ENCODE results near the gene TNNC1.

The TNNC1 gene

GRCh38 chr3:52483577-52484381, 29.9 kb upstream of the TNNC1 start:
- DNase-seq (ENCODE audit: low spot score), result no peak

- DNase-seq (ENCODE audit: low spot score), result no peak
These were observed 29.2 kb upstream of the TNNC1 start for GRCh38 chr3:52483081-52483480.

GRCh38 chr3:52481819-52482521, 28.1 kb upstream of the TNNC1 start:
- DNase-seq (ENCODE audit: low spot score), result no peak

GRCh38 chr3:52480768-52481715, 27.2 kb upstream of the TNNC1 start:
- no peak for DNase-seq (ENCODE audit: low spot score)

- DNase-seq (ENCODE audit: low spot score), result no peak
These were observed 26.2 kb upstream of the TNNC1 start for GRCh38 chr3:52479877-52480575.

GRCh38 chr3:52479037-52479876, 25.4 kb upstream of the TNNC1 start:
- DNase-seq (ENCODE audit: low spot score), result no peak

- DNase-seq (ENCODE audit: low spot score), result no peak
These were observed 23.9 kb upstream of the TNNC1 start for GRCh38 chr3:52477796-52478095.

- no peak for DNase-seq (ENCODE audit: low spot score)
These were observed 23.4 kb upstream of the TNNC1 start for GRCh38 chr3:52477076-52477795.

GRCh38 chr3:52473026-52473425, 19.2 kb upstream of the TNNC1 start:
- DNase-seq (ENCODE audit: low spot score), result no peak

GRCh38 chr3:52472239-52473000, 18.6 kb upstream of the TNNC1 start:
- no peak for DNase-seq (ENCODE audit: low spot score)

GRCh38 chr3:52471371-52472238, 17.8 kb upstream of the TNNC1 start:
- no peak for DNase-seq (ENCODE audit: low spot score)

- no peak for DNase-seq (ENCODE audit: low spot score)
These were observed 17.1 kb upstream of the TNNC1 start for GRCh38 chr3:52470920-52471319.

- no peak for DNase-seq (ENCODE audit: low spot score)
These were observed 15.2 kb upstream of the TNNC1 start for GRCh38 chr3:52469001-52469400.

GRCh38 chr3:52468336-52468735, 14.5 kb upstream of the TNNC1 start:
- no peak for DNase-seq (ENCODE audit: low spot score)

- DNase-seq (ENCODE audit: low spot score), result no peak
These were observed 9.6 kb upstream of the TNNC1 start for GRCh38 chr3:52463416-52463815.

- DNase-seq (ENCODE audit: low spot score), result no peak
These were observed 8.0 kb upstream of the TNNC1 start for GRCh38 chr3:52461874-52462273.

- no peak for DNase-seq (ENCODE audit: low spot score)
These were observed 5.1 kb upstream of the TNNC1 start for GRCh38 chr3:52458770-52459545.
